SIG-M5 treated with dmso at 0.1 percent for 504 hours (cell line): Measurements from ENCODE around the gene SYCP3.

Experiments
- DNase-seq: peaks from one replicate; lab custom pipeline; 2025; ENCODE audit not compliant: unreplicated experiment; lab: John Stamatoyannopoulos, UW

The SYCP3 gene

GRCh38 chr12:101738920-101739665 is at the start of gene SYCP3:
SYCP3 (minus strand) TSS chr12:101739462; CDS start chr12:101737935, 1,527 bp downstream.
- no peak for DNase-seq

- DNase-seq: no peak
Measured at GRCh38 chr12:101785671-101786070, 46.4 kb upstream of the SYCP3 start.

GRCh38 chr12:101784376-101784775 is 45.1 kb upstream of the SYCP3 start:
- no peak for DNase-seq

- no peak for DNase-seq
Measured at GRCh38 chr12:101783838-101784237, 44.6 kb upstream of the SYCP3 start.

GRCh38 chr12:101783150-101783549 is 43.9 kb upstream of the SYCP3 start:
- DNase-seq: no peak

- DNase-seq: no peak
Measured at GRCh38 chr12:101782273-101782731, 43.0 kb upstream of the SYCP3 start.

GRCh38 chr12:101781834-101782233 is 42.6 kb upstream of the SYCP3 start:
- DNase-seq: no peak

GRCh38 chr12:101780599-101780998 is 41.3 kb upstream of the SYCP3 start:
- peak; percentile 55 for DNase-seq

GRCh38 chr12:101779626-101780025 is 40.4 kb upstream of the SYCP3 start:
- no peak for DNase-seq

GRCh38 chr12:101779200-101779599 is 39.9 kb upstream of the SYCP3 start:
- DNase-seq: no peak

GRCh38 chr12:101777978-101778377 is 38.7 kb upstream of the SYCP3 start:
- DNase-seq: no peak

- no peak for DNase-seq
Measured at GRCh38 chr12:101777485-101777884, 38.2 kb upstream of the SYCP3 start.

GRCh38 chr12:101775816-101776215 is 36.6 kb upstream of the SYCP3 start:
- DNase-seq: no peak

GRCh38 chr12:101773650-101774162 is 34.4 kb upstream of the SYCP3 start:
- peak; percentile 81 for DNase-seq

- DNase-seq: peak; percentile 90
Measured at GRCh38 chr12:101772012-101772775, 32.9 kb upstream of the SYCP3 start.

- DNase-seq: no peak
Measured at GRCh38 chr12:101769865-101770264, 30.6 kb upstream of the SYCP3 start.

- no peak for DNase-seq
Measured at GRCh38 chr12:101768781-101769180, 29.5 kb upstream of the SYCP3 start.

GRCh38 chr12:101767537-101767936 is 28.3 kb upstream of the SYCP3 start:
- no peak for DNase-seq

GRCh38 chr12:101764051-101764792 is 25.0 kb upstream of the SYCP3 start:
- peak; percentile 11 for DNase-seq

GRCh38 chr12:101763246-101763931 is 24.1 kb upstream of the SYCP3 start:
- DNase-seq: peak; percentile 25

GRCh38 chr12:101761781-101762180 is 22.5 kb upstream of the SYCP3 start:
- DNase-seq: no peak
